Measurements from ENCODE around the gene SNTG2. TPM values are rescaled to one million over a fixed set of nuclear protein-coding genes. Genes with fewer than 3 reads are reported as not detected.
A peak's percentile ranks its signal among the peaks of the same experiment; 100 is the strongest.

Gene SNTG2
- total RNA-seq, 1 donor from 2014 or later, result 0.47 TPM

- Histone ChIP-seq H3K27me3 (ENCODE audit: low read depth) (peaks cover 23% of the 10 kb centered on the region), H3K9me3 (replicated peaks) (peaks cover 18% of the 10 kb centered on the region), H3K27ac (replicated peaks) (no peak overlapping the region), H3K4me3 (no peak overlapping the region), H3K4me1 (peaks cover 7% of the 10 kb centered on the region), H3K36me3 (no peaks in the 10 kb centered on the region)
- DNase-seq, result no peak
- intact Hi-C loops (cut with micrococcal nuclease), result no loop called here
- no peak for TF ChIP-seq CTCF (IDR thresholded peaks at IDR 0.05; ENCODE audit: borderline replicate concordance)
Measured at GRCh38 chr2:1170241-1170640, 219.6 kb downstream of the SNTG2 start.

- peaks cover 26% of the 10 kb centered on the region for H3K27me3 ChIP-seq (ENCODE audit: low read depth)
- intact Hi-C loops (cut with micrococcal nuclease), result no loop called here
- TF ChIP-seq CTCF (IDR thresholded peaks at IDR 0.05; ENCODE audit: borderline replicate concordance), result no peak
- H3K9me3 ChIP-seq (replicated peaks), result peaks cover 18% of the 10 kb centered on the region
- no peaks in the 10 kb centered on the region for H3K36me3 ChIP-seq
- DNase-seq, result no peak
- no peak overlapping the region for H3K4me3 ChIP-seq
- peaks cover 7% of the 10 kb centered on the region for H3K4me1 ChIP-seq
- no peak overlapping the region for H3K27ac ChIP-seq (replicated peaks)
Measured at GRCh38 chr2:1170711-1171110, 220.1 kb downstream of the SNTG2 start.

GRCh38 chr2:1173528-1173927, 222.9 kb downstream of the SNTG2 start:
- Histone ChIP-seq H3K4me1 (peaks cover 7% of the 10 kb centered on the region), H3K36me3 (no peaks in the 10 kb centered on the region), H3K27ac (replicated peaks) (peak overlapping the region; percentile 27), H3K9me3 (replicated peaks) (peaks cover 18% of the 10 kb centered on the region), H3K4me3 (no peak overlapping the region), H3K27me3 (ENCODE audit: low read depth) (peaks cover 30% of the 10 kb centered on the region)
- no peak for DNase-seq
- no peak for TF ChIP-seq CTCF (IDR thresholded peaks at IDR 0.05; ENCODE audit: borderline replicate concordance)
- intact Hi-C loops (cut with micrococcal nuclease), result no loop called here

GRCh38 chr2:1181893-1182292, 231.2 kb downstream of the SNTG2 start:
- H3K4me3 ChIP-seq, result no peak overlapping the region
- TF ChIP-seq CTCF (IDR thresholded peaks at IDR 0.05; ENCODE audit: borderline replicate concordance), result no peak
- no peaks in the 10 kb centered on the region for H3K27me3 ChIP-seq (ENCODE audit: low read depth)
- H3K36me3 ChIP-seq, result no peaks in the 10 kb centered on the region
- no peaks in the 10 kb centered on the region for H3K4me1 ChIP-seq
- no peak overlapping the region for H3K27ac ChIP-seq (replicated peaks)
- H3K9me3 ChIP-seq (replicated peaks), result peaks cover 6% of the 10 kb centered on the region
- intact Hi-C loops (cut with micrococcal nuclease), result no loop called here
- no peak for DNase-seq

GRCh38 chr2:1183300-1183699, 232.7 kb downstream of the SNTG2 start:
- intact Hi-C loops (cut with micrococcal nuclease), result no loop called here
- Histone ChIP-seq H3K9me3 (replicated peaks) (peaks cover 6% of the 10 kb centered on the region), H3K27me3 (ENCODE audit: low read depth) (no peaks in the 10 kb centered on the region), H3K27ac (replicated peaks) (no peak overlapping the region), H3K4me3 (no peak overlapping the region), H3K4me1 (no peaks in the 10 kb centered on the region), H3K36me3 (no peaks in the 10 kb centered on the region)
- DNase-seq, result no peak
- TF ChIP-seq CTCF (IDR thresholded peaks at IDR 0.05; ENCODE audit: borderline replicate concordance), result no peak

GRCh38 chr2:1186421-1186820, 235.8 kb downstream of the SNTG2 start:
- TF ChIP-seq CTCF (IDR thresholded peaks at IDR 0.05; ENCODE audit: borderline replicate concordance), result no peak
- peaks cover 6% of the 10 kb centered on the region for H3K9me3 ChIP-seq (replicated peaks)
- no peak overlapping the region for H3K4me3 ChIP-seq
- no peak for DNase-seq
- no peaks in the 10 kb centered on the region for H3K4me1 ChIP-seq
- no peak overlapping the region for H3K27ac ChIP-seq (replicated peaks)
- intact Hi-C loops (cut with micrococcal nuclease), result no loop called here
- H3K27me3 ChIP-seq (ENCODE audit: low read depth), result no peaks in the 10 kb centered on the region
- no peaks in the 10 kb centered on the region for H3K36me3 ChIP-seq

Data from left ventricle myocardium inferior (tissue), 1 donor.